Neutrophil (primary cell): ENCODE results near the gene CORO2A.
A peak's percentile ranks its signal among the peaks of the same experiment; 100 is the strongest.
"Not testable (repeated sequence)": the region's sequence is repeated elsewhere in the genome, so short reads cannot be mapped to it uniquely, and the experiment has no call there.

ENCODE experiments used
- H3K27ac ChIP-seq: fragments of 200-600 bp; sonication (generic); 2 replicates; pipeline ENCODE4 v1.5.1; 2016; ENCODE audit warnings: mild to moderate bottlenecking, moderate library complexity
- H3K27me3 ChIP-seq: fragments of 200-600 bp; sonication (generic); 2 replicates; pipeline ENCODE4 v1.6.0; 2016; ENCODE audit warnings: mild to moderate bottlenecking
- H3K36me3 ChIP-seq: fragments of 200-600 bp; sonication (generic); 2 replicates; pipeline ENCODE4 v1.5.1; 2017
- H3K4me1 ChIP-seq, 2 experiments: fragments of 200-600 bp in 1 of 2; sonication (generic) in 1 of 2; 1 replicate in 1 of 2; 2 replicates in 1 of 2; pipeline versions ENCODE4 v1.5.1 to v1.6.1; 2013 to 2016; ENCODE audit warnings: low read depth in 1 of 2, low read length in 1 of 2, mild to moderate bottlenecking in 1 of 2, moderate library complexity in 1 of 2; ENCODE audit not compliant: control insufficient read depth in 1 of 2, insufficient read depth in 1 of 2
- H3K4me3 ChIP-seq, 2 experiments: fragments of 200-600 bp in 1 of 2; sonication (generic) in 1 of 2; 1 replicate in 1 of 2; 2 replicates in 1 of 2; pipeline ENCODE4 v1.5.1; 2013 to 2016; ENCODE audit warnings: low read depth in 1 of 2, low read length in 1 of 2, mild to moderate bottlenecking in 1 of 2, moderate library complexity in 1 of 2
- H3K9me3 ChIP-seq: fragments of 200-600 bp; sonication (generic); 2 replicates; pipeline ENCODE4 v1.5.1; 2016
- TF ChIP-seq, protein P1 (sequence below): fragments of 200-600 bp; sonication (generic); IDR thresholded peaks from 2 replicates; pipeline ENCODE4 v1.5.1; 2016; ENCODE audit warnings: antibody characterized with exemption

CORO2A gene

GRCh38 chr9:98080780-98081179 lies 111.7 kb downstream of the CORO2A start:
- Histone ChIP-seq H3K4me3 (no peak overlapping the region), H3K27me3 (no peaks in the 10 kb centered on the region), H3K36me3 (peaks cover 82% of the 10 kb centered on the region), H3K9me3 (no peaks in the 10 kb centered on the region), H3K27ac (no peak overlapping the region), H3K4me1 (peaks cover 0 to 3% of the 10 kb centered on the region in 2 experiments)
- TF ChIP-seq, protein P1, sequence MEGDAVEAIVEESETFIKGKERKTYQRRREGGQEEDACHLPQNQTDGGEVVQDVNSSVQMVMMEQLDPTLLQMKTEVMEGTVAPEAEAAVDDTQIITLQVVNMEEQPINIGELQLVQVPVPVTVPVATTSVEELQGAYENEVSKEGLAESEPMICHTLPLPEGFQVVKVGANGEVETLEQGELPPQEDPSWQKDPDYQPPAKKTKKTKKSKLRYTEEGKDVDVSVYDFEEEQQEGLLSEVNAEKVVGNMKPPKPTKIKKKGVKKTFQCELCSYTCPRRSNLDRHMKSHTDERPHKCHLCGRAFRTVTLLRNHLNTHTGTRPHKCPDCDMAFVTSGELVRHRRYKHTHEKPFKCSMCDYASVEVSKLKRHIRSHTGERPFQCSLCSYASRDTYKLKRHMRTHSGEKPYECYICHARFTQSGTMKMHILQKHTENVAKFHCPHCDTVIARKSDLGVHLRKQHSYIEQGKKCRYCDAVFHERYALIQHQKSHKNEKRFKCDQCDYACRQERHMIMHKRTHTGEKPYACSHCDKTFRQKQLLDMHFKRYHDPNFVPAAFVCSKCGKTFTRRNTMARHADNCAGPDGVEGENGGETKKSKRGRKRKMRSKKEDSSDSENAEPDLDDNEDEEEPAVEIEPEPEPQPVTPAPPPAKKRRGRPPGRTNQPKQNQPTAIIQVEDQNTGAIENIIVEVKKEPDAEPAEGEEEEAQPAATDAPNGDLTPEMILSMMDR: no peak

DNA sequence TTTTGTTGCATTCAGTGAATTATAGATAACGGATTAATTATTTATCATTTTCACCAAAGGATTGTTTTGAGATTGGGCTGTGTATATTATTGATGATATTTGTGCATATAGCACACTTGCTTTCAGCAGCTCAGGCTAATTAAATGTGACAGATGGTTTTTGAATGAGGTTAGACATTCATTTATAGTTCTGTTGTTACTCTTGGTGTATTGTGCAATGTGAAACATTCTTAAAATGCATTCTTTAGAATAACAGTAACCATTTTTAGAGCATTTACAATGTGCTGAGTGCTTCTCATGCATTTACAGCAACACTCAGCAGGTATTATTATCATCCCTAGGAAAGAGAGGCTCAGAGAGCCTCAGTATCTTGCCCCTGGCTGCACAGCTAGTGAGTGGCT lies 112.1 kb downstream of the CORO2A start:
- Histone ChIP-seq H3K27ac (no peak overlapping the region), H3K9me3 (no peaks in the 10 kb centered on the region), H3K36me3 (peaks cover 78% of the 10 kb centered on the region), H3K27me3 (no peaks in the 10 kb centered on the region), H3K4me1 (peaks cover 0 to 3% of the 10 kb centered on the region in 2 experiments), H3K4me3 (no peak overlapping the region)
- TF ChIP-seq, protein P1: no peak

GRCh38 chr9:98078895-98079294 lies 113.5 kb downstream of the CORO2A start:
- Histone ChIP-seq H3K36me3 (peaks cover 63% of the 10 kb centered on the region), H3K4me1 (peaks cover 13 to 16% of the 10 kb centered on the region in 2 experiments)

DNA sequence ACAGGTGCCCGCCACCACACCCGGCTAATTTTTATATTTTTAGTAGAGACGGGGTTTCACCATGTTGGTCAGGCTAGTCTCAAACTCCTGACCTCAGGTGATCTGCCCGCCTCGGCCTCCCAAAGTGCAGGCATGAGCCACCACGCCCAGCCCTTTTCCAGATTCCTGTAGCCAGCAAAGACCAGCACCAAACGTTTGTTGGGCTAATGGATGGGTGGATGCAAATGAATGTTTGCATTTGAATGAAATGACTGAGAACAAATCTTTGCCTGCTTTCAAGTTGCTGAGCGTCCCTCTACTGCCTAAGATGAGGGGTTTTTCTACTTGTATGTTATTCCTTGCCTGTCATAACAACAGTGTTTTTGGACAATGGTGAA lies 115.9 kb downstream of the CORO2A start:
- H3K4me3 ChIP-seq, H3K27ac ChIP-seq, H3K27me3 ChIP-seq, H3K9me3 ChIP-seq: not testable (repeated sequence)
- Histone ChIP-seq H3K36me3 (peaks cover 39% of the 10 kb centered on the region), H3K4me1 (peaks cover 26 to 27% of the 10 kb centered on the region in 2 experiments)

More at GRCh38 chr9:98078895-98079294, 113.5 kb downstream of the CORO2A start:
- no peaks in the 10 kb centered on the region for H3K9me3 ChIP-seq
- TF ChIP-seq, protein P1: no peak
- H3K4me3 ChIP-seq: no peak overlapping the region
- no peak overlapping the region for H3K27ac ChIP-seq
- no peaks in the 10 kb centered on the region for H3K27me3 ChIP-seq

DNA sequence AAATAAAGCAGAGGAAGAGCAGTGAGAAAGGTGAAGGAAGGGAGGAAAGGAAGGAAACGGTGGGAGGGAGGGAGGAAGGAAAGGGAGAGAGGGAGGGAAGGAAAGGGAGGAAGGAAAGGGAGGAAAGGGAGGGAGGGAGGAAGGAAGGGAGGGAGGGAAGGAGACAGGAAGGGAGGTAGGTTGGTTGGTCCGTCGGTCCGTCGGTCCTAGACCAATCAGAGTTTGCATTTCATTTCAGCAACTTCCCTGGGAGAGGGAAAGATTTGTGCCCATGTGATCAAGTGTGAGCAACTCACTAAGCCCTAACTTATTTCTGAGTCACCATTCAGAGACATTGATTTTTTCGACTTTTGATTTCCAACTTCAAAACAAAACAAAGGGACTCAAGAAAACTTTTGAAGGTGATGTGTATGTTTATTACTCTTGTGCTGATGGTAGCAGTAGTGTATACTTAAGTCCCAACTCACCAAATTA lies 117.1 kb downstream of the CORO2A start:
- TF ChIP-seq, protein P1: no peak
- no peak overlapping the region for H3K4me3 ChIP-seq
- peaks cover 28% of the 10 kb centered on the region for H3K36me3 ChIP-seq
- no peaks in the 10 kb centered on the region for H3K27me3 ChIP-seq
- H3K27ac ChIP-seq: peak overlapping the region; percentile 57
- peaks cover 25 to 26% of the 10 kb centered on the region in 2 experiments for H3K4me1 ChIP-seq
- no peaks in the 10 kb centered on the region for H3K9me3 ChIP-seq

DNA sequence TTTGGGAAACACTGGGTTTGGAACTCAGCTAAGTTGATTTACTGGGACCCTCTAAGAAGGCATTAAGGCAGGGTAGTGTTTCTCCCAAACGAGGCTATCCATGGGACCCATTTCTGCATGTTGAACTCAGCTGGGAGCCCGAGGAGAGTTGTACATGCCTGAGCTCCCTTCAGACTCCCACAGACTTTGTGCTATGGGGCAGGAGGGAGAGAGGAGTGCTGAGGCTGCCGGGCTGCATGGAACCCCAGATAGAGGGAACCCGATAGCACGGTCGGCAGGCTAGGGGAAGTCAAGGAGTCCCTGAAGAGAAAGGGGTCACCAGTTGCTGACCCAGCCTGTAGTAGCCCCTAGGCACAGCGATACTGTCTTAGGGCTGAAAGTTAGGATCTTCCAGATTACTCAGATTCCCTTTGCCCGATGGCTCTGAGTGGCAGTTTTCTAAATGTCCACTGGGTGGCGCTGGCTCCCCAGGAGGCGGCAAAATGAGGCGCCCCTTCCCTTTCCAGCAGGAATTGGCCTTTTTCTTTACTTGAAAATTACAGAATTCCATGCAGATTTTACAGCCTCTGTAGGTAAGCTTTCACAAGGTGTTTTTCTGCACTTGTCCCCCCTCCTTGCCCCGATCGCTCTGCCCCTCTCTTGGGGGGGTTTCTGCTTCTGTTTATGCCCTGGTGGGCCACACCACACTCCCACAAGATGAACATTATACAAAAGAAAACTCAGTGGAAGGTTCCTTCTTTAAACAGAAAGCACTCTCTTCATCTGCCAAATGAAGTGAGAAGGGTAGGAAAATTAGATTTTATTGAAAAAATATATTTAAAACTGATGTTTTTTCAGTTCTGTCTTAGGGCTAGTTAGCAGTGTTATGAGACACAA lies 118.1 kb downstream of the CORO2A start:
- Histone ChIP-seq H3K27me3 (no peaks in the 10 kb centered on the region), H3K4me3 (no peak overlapping the region), H3K4me1 (peaks cover 25 to 26% of the 10 kb centered on the region in 2 experiments), H3K9me3 (no peaks in the 10 kb centered on the region), H3K27ac (peak overlapping the region; percentile 27), H3K36me3 (peaks cover 18% of the 10 kb centered on the region)
- TF ChIP-seq, protein P1: peak; percentile 82
